ENCODE measurements around the gene ZNF20.

Gene ZNF20

DNA sequence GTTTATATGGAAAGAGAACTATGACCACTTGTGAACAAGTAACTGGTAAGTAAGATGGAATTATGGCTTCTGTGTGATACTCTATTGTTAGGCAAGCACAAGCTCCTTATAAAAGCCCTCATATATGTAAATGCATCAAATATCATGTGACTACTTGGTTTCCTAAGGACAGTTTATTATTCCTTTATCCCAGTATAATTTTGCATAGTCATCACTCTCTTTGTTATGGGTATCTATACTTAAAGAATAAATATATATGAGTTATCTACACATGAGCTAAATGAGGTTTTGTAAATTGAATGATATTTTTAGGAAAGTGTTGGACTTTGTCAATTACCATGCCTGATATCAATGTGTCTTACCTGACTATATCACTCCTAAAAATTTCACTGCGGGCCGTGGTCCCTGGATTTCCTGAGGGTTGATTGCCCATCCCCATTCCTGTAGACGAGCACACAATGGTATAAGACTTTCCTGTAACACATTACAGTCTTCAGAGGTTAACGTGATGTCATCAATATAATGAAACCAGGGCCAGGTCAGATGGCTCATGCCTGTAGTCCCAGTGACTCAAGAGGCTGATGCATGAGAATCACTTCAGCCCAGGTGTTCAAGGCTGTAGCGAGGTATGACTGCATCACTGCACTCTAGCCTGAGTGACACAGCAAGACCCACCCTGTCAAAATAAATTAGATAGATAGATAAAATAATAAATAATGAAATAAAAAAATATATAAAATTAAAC, 54.9 kb downstream of the ZNF20 start:
- TF ChIP-seq, protein P1, sequence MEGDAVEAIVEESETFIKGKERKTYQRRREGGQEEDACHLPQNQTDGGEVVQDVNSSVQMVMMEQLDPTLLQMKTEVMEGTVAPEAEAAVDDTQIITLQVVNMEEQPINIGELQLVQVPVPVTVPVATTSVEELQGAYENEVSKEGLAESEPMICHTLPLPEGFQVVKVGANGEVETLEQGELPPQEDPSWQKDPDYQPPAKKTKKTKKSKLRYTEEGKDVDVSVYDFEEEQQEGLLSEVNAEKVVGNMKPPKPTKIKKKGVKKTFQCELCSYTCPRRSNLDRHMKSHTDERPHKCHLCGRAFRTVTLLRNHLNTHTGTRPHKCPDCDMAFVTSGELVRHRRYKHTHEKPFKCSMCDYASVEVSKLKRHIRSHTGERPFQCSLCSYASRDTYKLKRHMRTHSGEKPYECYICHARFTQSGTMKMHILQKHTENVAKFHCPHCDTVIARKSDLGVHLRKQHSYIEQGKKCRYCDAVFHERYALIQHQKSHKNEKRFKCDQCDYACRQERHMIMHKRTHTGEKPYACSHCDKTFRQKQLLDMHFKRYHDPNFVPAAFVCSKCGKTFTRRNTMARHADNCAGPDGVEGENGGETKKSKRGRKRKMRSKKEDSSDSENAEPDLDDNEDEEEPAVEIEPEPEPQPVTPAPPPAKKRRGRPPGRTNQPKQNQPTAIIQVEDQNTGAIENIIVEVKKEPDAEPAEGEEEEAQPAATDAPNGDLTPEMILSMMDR (IDR thresholded peaks at IDR 0.05): no peak

All from LNCAP (cell line).